Mesenchymal stem cell (in vitro differentiated cells and primary cell): ENCODE results near the gene TMEM255A.

Experiments
- DNase-seq: peaks from one replicate; pipeline ENCODE4 v3.0.0-alpha.2; 2013
- H2AFZ ChIP-seq: one replicate; pipeline ENCODE4 v1.6.1; 2013; ENCODE audit warnings: low read depth, mild to moderate bottlenecking, control low read depth, inconsistent platforms, low read length, moderate library complexity
- H2AK5ac ChIP-seq: 2 replicates; pipeline ENCODE4 v1.6.1; 2013; ENCODE audit warnings: low read length, moderate library complexity, mild to moderate bottlenecking, inconsistent platforms; ENCODE audit not compliant: severe bottlenecking
- H2BK120ac ChIP-seq: one replicate; pipeline ENCODE4 v1.6.1; 2013; ENCODE audit warnings: low read depth, mild to moderate bottlenecking, inconsistent platforms, low read length, moderate library complexity
- H2BK12ac ChIP-seq, 2 experiments: one replicate each; pipeline ENCODE4 v1.6.1; 2013; ENCODE audit warnings: inconsistent platforms in 2 of 2, low read length in 2 of 2, mild to moderate bottlenecking in 2 of 2, moderate library complexity in 2 of 2, control low read depth in 1 of 2
- H2BK15ac ChIP-seq: one replicate; pipeline ENCODE4 v1.6.1; 2013; ENCODE audit warnings: mild to moderate bottlenecking, low read depth, inconsistent platforms; ENCODE audit not compliant: poor library complexity, severe bottlenecking
- H2BK5ac ChIP-seq: 2 replicates; pipeline ENCODE4 v1.6.1; 2013; ENCODE audit warnings: low read depth, mild to moderate bottlenecking, low read length, control low read depth, inconsistent platforms; ENCODE audit not compliant: poor library complexity, severe bottlenecking
- H3K14ac ChIP-seq, 2 experiments: one replicate each; pipeline ENCODE4 v1.6.1; 2013; ENCODE audit warnings: inconsistent platforms in 2 of 2, low read length in 2 of 2, control low read depth in 1 of 2, mild to moderate bottlenecking in 1 of 2, moderate library complexity in 1 of 2
- H3K18ac ChIP-seq, 2 experiments: one replicate each; pipeline ENCODE4 v1.6.1; 2013; ENCODE audit warnings: inconsistent platforms in 2 of 2, low read length in 2 of 2, control low read depth in 1 of 2, low read depth in 1 of 2, mild to moderate bottlenecking in 1 of 2
- H3K23ac ChIP-seq, 2 experiments: one replicate each; pipeline ENCODE4 v1.6.1; 2013; ENCODE audit warnings: inconsistent platforms in 2 of 2, low read length in 2 of 2, mild to moderate bottlenecking in 2 of 2, moderate library complexity in 2 of 2, control low read depth in 1 of 2
- H3K27ac ChIP-seq: 2 replicates; pipeline ENCODE4 v1.5.1; 2013; ENCODE audit warnings: mild to moderate bottlenecking, moderate library complexity, low read length, control low read depth, inconsistent platforms; ENCODE audit not compliant: poor library complexity, severe bottlenecking
- H3K27me3 ChIP-seq, 2 experiments: 2 replicates each; pipeline versions ENCODE4 v1.6.1 to v1.7.0; 2013; ENCODE audit warnings: low read length in 2 of 2, mild to moderate bottlenecking in 2 of 2, moderate library complexity in 2 of 2, control low read depth in 1 of 2, inconsistent platforms in 1 of 2; ENCODE audit not compliant: control insufficient read depth in 1 of 2, insufficient read depth in 1 of 2
- H3K36me3 ChIP-seq, 2 experiments: 2 replicates each; pipeline versions ENCODE4 v1.6.1 to v1.7.0; 2013; ENCODE audit warnings: low read length in 2 of 2, control low read depth in 1 of 2, inconsistent platforms in 1 of 2, low read depth in 1 of 2, mild to moderate bottlenecking in 1 of 2; ENCODE audit not compliant: insufficient read depth in 2 of 2, control insufficient read depth in 1 of 2
- H3K4ac ChIP-seq, 2 experiments: one replicate each; pipeline ENCODE4 v1.6.1; 2013; ENCODE audit warnings: inconsistent platforms in 2 of 2, low read length in 2 of 2, mild to moderate bottlenecking in 2 of 2, moderate library complexity in 2 of 2, control low read depth in 1 of 2, low read depth in 1 of 2
- H3K4me1 ChIP-seq: 2 replicates; pipeline ENCODE4 v1.6.1; 2013; ENCODE audit warnings: low read depth, low read length, control low read depth; ENCODE audit not compliant: control insufficient read depth, insufficient read depth
- H3K4me2 ChIP-seq: 2 replicates; pipeline ENCODE4 v1.6.1; 2013; ENCODE audit warnings: low read length, mild to moderate bottlenecking, inconsistent platforms; ENCODE audit not compliant: poor library complexity, severe bottlenecking
- H3K4me3 ChIP-seq, 2 experiments: 2 replicates each; pipeline versions ENCODE4 v1.5.1 to v1.7.0; 2013; ENCODE audit warnings: low read length in 2 of 2, mild to moderate bottlenecking in 2 of 2, control low read depth in 1 of 2, low read depth in 1 of 2; ENCODE audit not compliant: insufficient read depth in 1 of 2
- H3K79me1 ChIP-seq: replicated peaks from 2 replicates; pipeline ENCODE4 v1.6.1; 2013; ENCODE audit warnings: mild to moderate bottlenecking, control low read depth, low read length, inconsistent platforms; ENCODE audit not compliant: poor library complexity, severe bottlenecking
- H3K9ac ChIP-seq: 2 replicates; pipeline ENCODE4 v1.7.0; 2013; ENCODE audit warnings: mild to moderate bottlenecking, low read length, moderate library complexity
- H3K9me3 ChIP-seq: 2 replicates; pipeline ENCODE4 v1.7.0; 2013; ENCODE audit warnings: mild to moderate bottlenecking, low read length; ENCODE audit not compliant: control insufficient read depth
- H4K8ac ChIP-seq: one replicate; pipeline ENCODE4 v1.6.1; 2013; ENCODE audit warnings: inconsistent platforms, mild to moderate bottlenecking, low read length, moderate library complexity
- H4K91ac ChIP-seq: one replicate; pipeline ENCODE4 v1.6.1; 2013; ENCODE audit warnings: mild to moderate bottlenecking, low read length, inconsistent platforms
- WGBS: methylation state at CpG from one replicate; pipeline ENCODE4 v1.1.7; 2013; ENCODE audit warnings: mixed read lengths; 5-methylcytosine and 5-hydroxymethylcytosine counted together

TMEM255A gene

DNA sequence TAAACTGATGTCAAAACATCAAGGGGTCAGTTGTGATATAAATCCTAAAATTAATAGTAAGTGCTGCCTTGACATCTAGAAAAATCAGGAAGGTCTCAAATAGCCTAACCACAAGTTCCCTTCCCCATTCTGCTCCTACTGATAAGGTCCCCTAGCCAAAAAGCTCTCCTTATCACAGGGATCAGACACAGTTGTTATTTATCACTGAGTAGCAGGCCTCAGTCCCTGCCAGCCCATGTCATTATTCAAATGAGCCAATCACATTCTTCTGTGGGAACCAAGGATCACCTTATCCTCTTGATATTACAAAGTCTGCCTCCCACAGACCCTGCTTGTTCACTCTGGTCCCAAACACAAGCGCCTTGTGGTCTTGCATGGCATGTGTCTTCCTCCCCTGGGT, 23.3 kb upstream of the TMEM255A start:
- H2BK5ac ChIP-seq: no peak overlapping the region
- H3K4me3 ChIP-seq: no peak overlapping the region
- H3K14ac ChIP-seq: no peak overlapping the region
- H3K36me3 ChIP-seq: no peaks in the 10 kb centered on the region
- H3K4me2 ChIP-seq: no peak overlapping the region
- H3K4me1 ChIP-seq: no peaks in the 10 kb centered on the region
- H3K4ac ChIP-seq: no peak overlapping the region
- H3K18ac ChIP-seq: no peak overlapping the region
- no peak overlapping the region for H3K23ac ChIP-seq
- no peak overlapping the region for H2AFZ ChIP-seq
- H3K9ac ChIP-seq: no peak overlapping the region
- no peak overlapping the region for H3K27ac ChIP-seq
- H3K27me3 ChIP-seq: no peaks in the 10 kb centered on the region
- H2BK15ac ChIP-seq: no peak overlapping the region
- H2BK120ac ChIP-seq: no peak overlapping the region
- peaks cover 31% of the 10 kb centered on the region for H3K9me3 ChIP-seq
- no peak overlapping the region for H4K91ac ChIP-seq
- no peaks in the 10 kb centered on the region for H3K79me1 ChIP-seq
- H2AK5ac ChIP-seq: no peak overlapping the region
- no peak overlapping the region for H4K8ac ChIP-seq
- no peak for DNase-seq
- WGBS: no CpG with 5 or more reads among the region's 1 CpG
- no peak overlapping the region for H2BK12ac ChIP-seq

DNA sequence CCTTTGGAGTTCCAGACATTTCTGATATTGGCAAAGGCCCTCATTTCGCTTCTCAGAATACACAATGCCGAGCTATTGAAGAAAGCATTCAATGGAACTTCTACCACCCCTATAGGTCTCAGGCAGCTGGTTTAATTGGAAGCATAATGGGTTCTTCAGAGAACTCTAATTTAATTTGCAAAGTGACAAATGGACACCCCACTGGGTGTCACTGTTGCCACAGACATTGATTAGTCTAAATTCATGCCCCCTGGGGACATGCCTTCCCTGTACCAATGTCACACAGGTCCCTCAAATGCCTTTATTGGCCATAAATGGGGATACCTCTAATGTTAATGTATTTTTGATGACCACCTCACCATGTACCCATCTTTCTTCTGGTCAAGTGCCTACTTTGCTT, 22.9 kb upstream of the TMEM255A start:
- Histone ChIP-seq H3K23ac (no peak overlapping the region), H3K4me1 (no peaks in the 10 kb centered on the region), H3K14ac (no peak overlapping the region), H2AFZ (no peak overlapping the region), H3K27ac (no peak overlapping the region), H2BK12ac (no peak overlapping the region), H3K79me1 (no peaks in the 10 kb centered on the region), H4K91ac (no peak overlapping the region), H3K9ac (no peak overlapping the region), H3K4me2 (no peak overlapping the region), H2AK5ac (no peak overlapping the region), H3K18ac (no peak overlapping the region), H3K9me3 (peaks cover 31% of the 10 kb centered on the region), H4K8ac (no peak overlapping the region), H3K27me3 (no peaks in the 10 kb centered on the region), H3K4me3 (no peak overlapping the region), H2BK120ac (no peak overlapping the region), H3K36me3 (no peaks in the 10 kb centered on the region), H2BK5ac (no peak overlapping the region), H2BK15ac (no peak overlapping the region), H3K4ac (no peak overlapping the region)
- 15% methylated on average over 2 of the region's 2 CpGs for WGBS
- DNase-seq: no peak

- whole genome bisulfite sequencing: no CpG with 5 or more reads among the region's 1 CpG
- no peak overlapping the region for H2BK120ac ChIP-seq
Observed at GRCh38 chrX:120332394-120332793, 21.1 kb upstream of the TMEM255A start.

GRCh38 chrX:120331116-120331515, 19.9 kb upstream of the TMEM255A start:
- DNase-seq: no peak
- Histone ChIP-seq H3K79me1 (no peaks in the 10 kb centered on the region), H3K4ac (no peak overlapping the region), H2BK15ac (no peak overlapping the region), H3K14ac (no peak overlapping the region), H3K36me3 (no peaks in the 10 kb centered on the region), H3K18ac (no peak overlapping the region), H4K8ac (no peak overlapping the region), H3K23ac (no peak overlapping the region), H3K9me3 (peaks cover 13% of the 10 kb centered on the region), H2BK120ac (no peak overlapping the region), H3K27me3 (no peaks in the 10 kb centered on the region), H2BK12ac (no peak overlapping the region), H3K4me2 (no peak overlapping the region), H3K4me1 (no peaks in the 10 kb centered on the region), H3K9ac (no peak overlapping the region), H3K4me3 (no peak overlapping the region), H2BK5ac (no peak overlapping the region), H4K91ac (no peak overlapping the region), H2AK5ac (no peak overlapping the region), H2AFZ (no peak overlapping the region), H3K27ac (no peak overlapping the region)
- WGBS: 55% methylated on average over 1 of the region's 2 CpGs

More at GRCh38 chrX:120332394-120332793, 21.1 kb upstream of the TMEM255A start:
- H2AK5ac ChIP-seq: no peak overlapping the region
- H2AFZ ChIP-seq: no peak overlapping the region
- H3K14ac ChIP-seq: no peak overlapping the region
- no peaks in the 10 kb centered on the region for H3K27me3 ChIP-seq
- no peak overlapping the region for H3K4ac ChIP-seq
- no peaks in the 10 kb centered on the region for H3K36me3 ChIP-seq
- H3K23ac ChIP-seq: no peak overlapping the region
- no peak overlapping the region for H4K91ac ChIP-seq
- H3K4me1 ChIP-seq: no peaks in the 10 kb centered on the region
- no peak overlapping the region for H4K8ac ChIP-seq
- H2BK5ac ChIP-seq: no peak overlapping the region
- no peak overlapping the region for H3K9ac ChIP-seq
- peaks cover 21% of the 10 kb centered on the region for H3K9me3 ChIP-seq
- no peak overlapping the region for H3K4me3 ChIP-seq
- H3K79me1 ChIP-seq: no peaks in the 10 kb centered on the region
- no peak overlapping the region for H3K27ac ChIP-seq
- H2BK12ac ChIP-seq: no peak overlapping the region
- no peak overlapping the region for H3K4me2 ChIP-seq
- H3K18ac ChIP-seq: no peak overlapping the region
- no peak for DNase-seq
- H2BK15ac ChIP-seq: no peak overlapping the region
